Measurements from ENCODE around the gene IL16.
A peak's percentile ranks its signal among the peaks of the same experiment; 100 is the strongest.

The IL16 gene

DNA sequence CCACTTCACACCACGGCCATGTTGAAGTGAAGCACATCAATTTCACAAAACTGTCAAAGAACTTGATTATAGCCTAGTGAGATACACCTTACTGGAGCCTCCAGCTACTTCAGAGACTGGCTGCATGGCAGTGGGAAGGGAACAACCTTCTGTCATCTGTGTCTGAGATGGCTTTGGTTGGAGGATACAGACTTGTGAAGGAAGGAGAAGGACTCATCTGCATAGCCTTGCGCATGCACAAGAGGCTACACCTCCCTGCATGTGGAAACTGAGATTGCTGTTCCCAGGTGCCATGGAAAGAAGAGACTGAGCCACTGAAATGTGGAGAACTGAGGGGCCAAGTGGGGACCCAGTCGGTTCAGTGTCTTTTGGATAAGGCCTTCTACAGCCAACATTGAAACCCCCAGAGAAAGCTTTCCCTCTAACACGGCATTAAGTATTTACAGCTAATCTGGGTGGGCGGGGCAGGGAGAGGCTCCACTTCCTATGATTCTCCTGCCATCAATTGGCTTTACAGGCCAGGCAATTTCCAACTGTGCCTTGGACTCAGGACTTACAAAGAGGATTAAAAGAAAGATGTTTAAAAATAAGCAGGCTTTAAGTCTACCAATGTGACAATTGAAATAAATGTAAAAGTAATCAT, 58.8 kb downstream of the IL16 start:
- no peak for TF ChIP-seq CTCF (IDR thresholded peaks at IDR 0.05; ENCODE audit: low read depth, low read length)
- DNase-seq: peak; percentile 79

GRCh38 chr15:81255958-81256320, 59.3 kb downstream of the IL16 start:
- TF ChIP-seq CTCF (IDR thresholded peaks at IDR 0.05; ENCODE audit: low read depth, low read length): no peak
- Histone ChIP-seq H3K36me3 (no peaks in the 10 kb centered on the region), H3K9me3 (ENCODE audit: severe bottlenecking) (no peaks in the 10 kb centered on the region), H3K27ac (no peak overlapping the region), H3K4me3 (ENCODE audit: low read depth, low read length) (no peak overlapping the region), H3K27me3 (ENCODE audit: insufficient read depth, low read depth, severe bottlenecking) (no peaks in the 10 kb centered on the region)
- DNase-seq: no peak

More for the DNA sequence above, 58.8 kb downstream of the IL16 start:
- no peaks in the 10 kb centered on the region for H3K27me3 ChIP-seq (ENCODE audit: insufficient read depth, low read depth, severe bottlenecking)
- H3K36me3 ChIP-seq: no peaks in the 10 kb centered on the region
- H3K4me3 ChIP-seq (ENCODE audit: low read depth, low read length): no peak overlapping the region
- peaks cover under 1% of the 10 kb centered on the region for H3K9me3 ChIP-seq (ENCODE audit: severe bottlenecking)
- H3K27ac ChIP-seq: no peak overlapping the region

GRCh38 chr15:81256916-81257315, 60.2 kb downstream of the IL16 start:
- Histone ChIP-seq H3K36me3 (no peaks in the 10 kb centered on the region), H3K27ac (no peak overlapping the region), H3K27me3 (ENCODE audit: insufficient read depth, low read depth, severe bottlenecking) (no peaks in the 10 kb centered on the region), H3K4me3 (ENCODE audit: low read depth, low read length) (no peak overlapping the region), H3K9me3 (ENCODE audit: severe bottlenecking) (no peaks in the 10 kb centered on the region)
- no peak for DNase-seq
- no peak for TF ChIP-seq CTCF (IDR thresholded peaks at IDR 0.05; ENCODE audit: low read depth, low read length)

GRCh38 chr15:81257435-81257834, 60.8 kb downstream of the IL16 start:
- Histone ChIP-seq H3K9me3 (ENCODE audit: severe bottlenecking) (no peaks in the 10 kb centered on the region), H3K27ac (no peak overlapping the region), H3K36me3 (no peaks in the 10 kb centered on the region), H3K27me3 (ENCODE audit: insufficient read depth, low read depth, severe bottlenecking) (no peaks in the 10 kb centered on the region), H3K4me3 (ENCODE audit: low read depth, low read length) (no peak overlapping the region)
- no peak for DNase-seq
- TF ChIP-seq CTCF (IDR thresholded peaks at IDR 0.05; ENCODE audit: low read depth, low read length): no peak

GRCh38 chr15:81258455-81258854, 61.8 kb downstream of the IL16 start:
- no peak for DNase-seq
- Histone ChIP-seq H3K27me3 (ENCODE audit: insufficient read depth, low read depth, severe bottlenecking) (no peaks in the 10 kb centered on the region), H3K27ac (no peak overlapping the region), H3K9me3 (ENCODE audit: severe bottlenecking) (no peaks in the 10 kb centered on the region), H3K4me3 (ENCODE audit: low read depth, low read length) (no peak overlapping the region), H3K36me3 (no peaks in the 10 kb centered on the region)
- no peak for TF ChIP-seq CTCF (IDR thresholded peaks at IDR 0.05; ENCODE audit: low read depth, low read length)

DNA sequence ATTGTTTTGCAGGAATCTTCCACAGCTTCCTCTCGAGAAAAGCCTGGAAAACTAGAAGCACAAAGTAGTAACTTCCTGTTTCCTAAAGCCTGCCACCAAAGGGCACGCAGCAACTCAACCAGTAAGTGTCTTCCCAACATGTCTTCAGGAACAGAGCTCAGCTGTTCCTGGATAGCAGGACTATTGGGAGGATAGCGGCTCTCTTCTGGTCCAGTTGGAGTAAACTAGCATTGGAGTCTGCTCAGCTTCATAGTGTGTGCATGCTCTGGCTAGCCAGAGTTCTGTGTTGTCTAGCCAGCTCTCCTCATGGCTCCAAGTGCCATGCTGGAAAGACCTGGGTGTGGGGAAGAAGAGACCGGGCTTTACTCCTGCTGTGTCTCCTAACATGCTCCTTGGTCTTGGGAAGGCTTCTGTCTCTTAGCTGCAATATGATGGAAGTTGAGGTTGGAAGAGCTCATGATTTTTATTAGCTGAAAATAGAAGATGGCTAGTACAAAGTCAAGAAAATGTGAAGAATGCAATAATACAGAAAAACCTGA, 63.1 kb downstream of the IL16 start:
- Histone ChIP-seq H3K4me3 (ENCODE audit: low read depth, low read length) (no peak overlapping the region), H3K27ac (no peak overlapping the region), H3K27me3 (ENCODE audit: insufficient read depth, low read depth, severe bottlenecking) (no peaks in the 10 kb centered on the region), H3K9me3 (ENCODE audit: severe bottlenecking) (no peaks in the 10 kb centered on the region), H3K36me3 (no peaks in the 10 kb centered on the region)
- DNase-seq: no peak
- TF ChIP-seq CTCF (IDR thresholded peaks at IDR 0.05; ENCODE audit: low read depth, low read length): no peak

Measured in WERI-Rb-1 (cell line).